HG02798 (cell line): ENCODE results near the gene APOBEC3G.

Experiments
- ATAC-seq: cut with Tn5 transposase; IDR thresholded peaks from one replicate; pipeline ENCODE4 v1.9.1; 2021; ENCODE audit warnings: mild to moderate bottlenecking; ENCODE audit not compliant: unreplicated experiment, poor library complexity

The APOBEC3G gene

GRCh38 chr22:39090426-39091064, 13.5 kb downstream of the APOBEC3G start:
- ATAC-seq, result no peak

GRCh38 chr22:39091126-39092081, 14.3 kb downstream of the APOBEC3G start:
- peak; percentile 8 for ATAC-seq

- ATAC-seq, result peak; percentile 33
These were observed 15.2 kb downstream of the APOBEC3G start for GRCh38 chr22:39092111-39092862.

GRCh38 chr22:39094717-39095389, 17.8 kb downstream of the APOBEC3G start:
- ATAC-seq, result no peak

- no peak for ATAC-seq
These were observed 18.9 kb downstream of the APOBEC3G start for GRCh38 chr22:39095971-39096370.

- ATAC-seq, result no peak
These were observed 20.3 kb downstream of the APOBEC3G start, which contains the start of gene APOBEC3H for GRCh38 chr22:39097098-39098020. TSS of gene APOBEC3H (plus strand) at chr22:39097244. CDS start at chr22:39100279, 3,035 bp downstream.

GRCh38 chr22:39098026-39098425, 21.0 kb downstream of the APOBEC3G start:
- ATAC-seq, result no peak

- ATAC-seq, result no peak
These were observed 21.5 kb downstream of the APOBEC3G start for GRCh38 chr22:39098576-39098975.

GRCh38 chr22:39101226-39101625, 24.2 kb downstream of the APOBEC3G start:
- no peak for ATAC-seq

- ATAC-seq, result no peak
These were observed 26.4 kb downstream of the APOBEC3G start for GRCh38 chr22:39103431-39103830.

- ATAC-seq, result no peak
These were observed 29.3 kb downstream of the APOBEC3G start for GRCh38 chr22:39106326-39106725.

- ATAC-seq, result no peak
These were observed 31.4 kb downstream of the APOBEC3G start for GRCh38 chr22:39108487-39108886.

- ATAC-seq, result no peak
These were observed 32.3 kb downstream of the APOBEC3G start for GRCh38 chr22:39109361-39109760.

GRCh38 chr22:39110631-39111561, 33.8 kb downstream of the APOBEC3G start:
- no peak for ATAC-seq

- no peak for ATAC-seq
These were observed 37.0 kb downstream of the APOBEC3G start for GRCh38 chr22:39114112-39114511.

GRCh38 chr22:39115570-39115969, 38.5 kb downstream of the APOBEC3G start:
- ATAC-seq, result no peak

- no peak for ATAC-seq
These were observed 39.0 kb downstream of the APOBEC3G start for GRCh38 chr22:39115977-39116621.
